Ureter (tissue), 1 donor: ENCODE measurements around the gene LSS. TPM values are rescaled to one million over a fixed set of nuclear protein-coding genes. Genes with fewer than 3 reads are reported as not detected.
"Not testable (repeated sequence)": the region's sequence is repeated elsewhere in the genome, so short reads cannot be mapped to it uniquely, and the experiment has no call there.

ENCODE experiments used
- DNase-seq: peaks from one replicate; pipeline ENCODE4 v3.0.0-alpha.2; 2020; ENCODE audit warnings: low spot score
- total RNA-seq: library from RNA; stranded (reverse); gene quantifications from one replicate; pipeline ENCODE4 v1.2.4, GENCODE V29; 2023
- donor health status: DM: yes; HTN: yes; CAD: no.

LSS gene
- total RNA-seq, 1 donor from 2014 or later = 49.0 TPM

- peak; percentile 61 for DNase-seq
Observed at GRCh38 chr21:46153247-46154154, 75.1 kb downstream of the LSS start.

- DNase-seq = peak; percentile 42
Observed at GRCh38 chr21:46152927-46153246, 75.7 kb downstream of the LSS start.

GRCh38 chr21:46151989-46152926, 76.3 kb downstream of the LSS start:
- DNase-seq = no peak

- no peak for DNase-seq
Observed at GRCh38 chr21:46151261-46151988, 77.1 kb downstream of the LSS start.

- DNase-seq = no peak
Observed at GRCh38 chr21:46150491-46151121, 78.0 kb downstream of the LSS start.

- DNase-seq = no peak
Observed at GRCh38 chr21:46150073-46150472, 78.5 kb downstream of the LSS start.

GRCh38 chr21:46149205-46149901, 79.2 kb downstream of the LSS start:
- no peak for DNase-seq

- DNase-seq = no peak
Observed at GRCh38 chr21:46148106-46148505, 80.5 kb downstream of the LSS start.

GRCh38 chr21:46147429-46147828, 81.1 kb downstream of the LSS start:
- not testable (repeated sequence) for DNase-seq

GRCh38 chr21:46146856-46147255, 81.7 kb downstream of the LSS start:
- DNase-seq = no peak

- no peak for DNase-seq
Observed at GRCh38 chr21:46145840-46146691, 82.5 kb downstream of the LSS start.

GRCh38 chr21:46145159-46145839, 83.3 kb downstream of the LSS start:
- no peak for DNase-seq

GRCh38 chr21:46144464-46145070, 84.0 kb downstream of the LSS start:
- no peak for DNase-seq

- DNase-seq = no peak
Observed at GRCh38 chr21:46142582-46143473, 85.7 kb downstream of the LSS start.

- no peak for DNase-seq
Observed at GRCh38 chr21:46141767-46142581, 86.6 kb downstream of the LSS start.

- DNase-seq = not testable (repeated sequence)
Observed at GRCh38 chr21:46140352-46141003, 88.1 kb downstream of the LSS start.
